Mesodermal cell (in vitro differentiated cells): ENCODE data around the gene STYXL2.

ENCODE experiments used
- H3K27ac ChIP-seq: 2 replicates; pipeline ENCODE4 v1.7.0; 2013; ENCODE audit warnings: mild to moderate bottlenecking, low read depth, low read length, moderate library complexity; ENCODE audit not compliant: severe bottlenecking
- H3K36me3 ChIP-seq: 2 replicates; pipeline ENCODE4 v1.7.1; 2013; ENCODE audit warnings: mild to moderate bottlenecking, low read length, moderate library complexity; ENCODE audit not compliant: control insufficient read depth, insufficient read depth
- H3K4me1 ChIP-seq: one replicate; pipeline ENCODE4 v1.7.1; 2013; ENCODE audit warnings: mild to moderate bottlenecking, low read length; ENCODE audit not compliant: insufficient read depth, control insufficient read depth, poor library complexity, severe bottlenecking
- H3K4me3 ChIP-seq: 2 replicates; pipeline ENCODE4 v1.7.0; 2013; ENCODE audit warnings: low read length, control low read depth, mild to moderate bottlenecking; ENCODE audit not compliant: insufficient read depth, poor library complexity, severe bottlenecking; ENCODE audit errors: extremely low read depth
- H3K9me3 ChIP-seq: 2 replicates; pipeline ENCODE4 v1.7.1; 2013; ENCODE audit warnings: mild to moderate bottlenecking, low read length, moderate library complexity; ENCODE audit not compliant: control insufficient read depth
- WGBS, 2 experiments: methylation state at CpG; one replicate each; pipeline ENCODE4 v1.1.5; 2013; ENCODE audit warnings: missing lambda C conversion rate in 2 of 2; ENCODE audit not compliant: insufficient coverage in 2 of 2; 5-methylcytosine and 5-hydroxymethylcytosine counted together

STYXL2 gene

DNA sequence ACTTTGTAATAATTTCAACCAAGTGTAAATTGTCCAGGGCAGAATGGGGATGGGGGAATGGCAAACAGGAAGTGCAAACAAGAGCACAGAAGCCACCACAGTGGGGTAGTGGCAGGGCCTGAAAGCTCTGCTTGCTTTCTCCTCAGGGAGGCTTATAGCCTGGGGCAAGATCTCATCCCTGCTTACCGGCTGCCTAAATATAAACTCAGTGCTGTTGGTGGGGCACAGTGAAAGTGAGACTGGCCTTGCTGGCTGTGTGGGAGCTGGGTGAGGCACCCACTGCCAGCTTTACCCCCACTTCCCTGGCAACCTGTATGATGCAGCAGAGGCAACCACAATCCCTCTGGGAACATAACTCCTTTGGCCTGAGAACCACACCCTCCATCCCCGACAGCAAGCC is 15.2 kb downstream of the STYXL2 start:
- H3K27ac ChIP-seq: no peak overlapping the region
- peaks cover 8% of the 10 kb centered on the region for H3K36me3 ChIP-seq
- no peaks in the 10 kb centered on the region for H3K9me3 ChIP-seq
- peaks cover 21% of the 10 kb centered on the region for H3K4me1 ChIP-seq
- 60% methylated on average over 1 of the region's 2 CpGs; no CpG with 5 or more reads in 1 of the 2 experiments for WGBS, 2 experiments
- no peak overlapping the region for H3K4me3 ChIP-seq

GRCh38 chr1:167110586-167110985 is 16.7 kb downstream of the STYXL2 start:
- H3K4me1 ChIP-seq: peaks cover 7% of the 10 kb centered on the region
- H3K27ac ChIP-seq: no peak overlapping the region
- H3K9me3 ChIP-seq: no peaks in the 10 kb centered on the region
- H3K4me3 ChIP-seq: no peak overlapping the region
- H3K36me3 ChIP-seq: peaks cover 8% of the 10 kb centered on the region
- 89 to 97% methylated on average over 1 to 3 of the region's 3 CpGs for WGBS, 2 experiments

DNA sequence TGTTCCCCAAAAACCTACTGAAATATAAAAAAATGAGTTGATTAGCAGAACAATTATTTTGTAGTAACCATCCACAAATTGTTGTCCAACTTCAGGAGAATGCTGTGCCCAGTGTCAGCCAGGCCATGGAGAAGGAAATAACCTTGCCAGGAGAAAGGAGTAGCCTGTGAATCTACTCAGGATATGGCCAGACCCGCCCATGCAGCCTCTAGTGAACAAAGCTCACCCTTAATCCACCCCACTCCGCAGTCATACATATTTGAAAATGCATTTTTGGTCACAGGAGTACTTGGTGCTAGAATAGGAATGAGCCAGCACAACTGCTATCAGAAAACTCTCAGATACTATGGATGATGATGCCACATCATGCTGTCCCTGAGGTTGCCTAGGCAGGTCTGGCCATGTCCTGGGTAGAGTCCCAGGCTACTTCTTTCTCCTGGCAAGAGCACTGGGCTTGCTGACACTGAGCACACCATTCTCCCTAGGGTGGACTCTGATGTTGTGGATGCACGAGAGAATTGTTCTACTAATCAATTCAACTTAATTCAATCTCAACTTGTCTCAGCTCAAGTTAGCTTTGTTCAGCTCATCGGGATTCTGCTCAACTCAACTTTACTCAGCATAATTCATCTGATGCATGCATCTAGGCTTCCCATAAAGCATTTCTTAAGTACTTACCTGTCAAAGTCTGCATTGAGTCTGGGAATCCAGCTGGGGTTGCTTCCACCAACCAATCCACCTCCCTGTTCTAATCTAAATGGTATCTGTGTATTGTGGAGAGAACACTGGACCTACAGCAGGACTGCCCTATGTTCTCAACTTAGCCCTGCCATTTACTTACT is 18.2 kb downstream of the STYXL2 start:
- Histone ChIP-seq H3K36me3 (peaks cover 10% of the 10 kb centered on the region), H3K4me3 (no peak overlapping the region), H3K9me3 (no peaks in the 10 kb centered on the region), H3K27ac (no peak overlapping the region), H3K4me1 (no peaks in the 10 kb centered on the region)
- 80 to 90% methylated on average over 2 to 3 of the region's 4 CpGs for WGBS, 2 experiments

DNA sequence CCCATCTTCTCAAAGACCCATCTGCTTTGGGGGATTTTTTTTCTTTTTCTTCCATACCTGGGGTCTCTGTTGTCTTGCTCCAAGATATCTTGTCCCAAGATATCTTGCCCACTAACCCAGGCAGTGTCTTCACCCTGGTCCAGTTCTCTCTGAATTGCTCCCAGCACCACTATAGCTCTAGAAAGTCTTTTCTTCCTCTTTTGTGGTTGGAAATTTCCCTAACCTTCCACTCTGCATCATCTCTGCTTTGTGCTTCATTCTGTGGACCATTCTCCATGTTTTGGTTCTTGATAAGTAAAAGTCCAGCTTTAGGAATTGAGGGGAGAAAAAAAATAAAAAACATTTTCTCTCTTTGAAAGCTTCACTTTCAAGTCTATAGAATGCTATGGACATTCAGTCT is 20.9 kb downstream of the STYXL2 start:
- peaks cover 15% of the 10 kb centered on the region for H3K36me3 ChIP-seq
- peaks cover 9% of the 10 kb centered on the region for H3K4me1 ChIP-seq
- no peak overlapping the region for H3K27ac ChIP-seq
- no peak overlapping the region for H3K4me3 ChIP-seq
- no peaks in the 10 kb centered on the region for H3K9me3 ChIP-seq

- no peaks in the 10 kb centered on the region for H3K9me3 ChIP-seq
- peaks cover 17% of the 10 kb centered on the region for H3K36me3 ChIP-seq
- WGBS, 2 experiments: 60% methylated on average over 1 of the region's 5 CpGs
- H3K4me3 ChIP-seq: no peak overlapping the region
- H3K4me1 ChIP-seq: peaks cover 11% of the 10 kb centered on the region
- no peak overlapping the region for H3K27ac ChIP-seq
These were observed 21.8 kb downstream of the STYXL2 start for GRCh38 chr1:167115655-167116054.

DNA sequence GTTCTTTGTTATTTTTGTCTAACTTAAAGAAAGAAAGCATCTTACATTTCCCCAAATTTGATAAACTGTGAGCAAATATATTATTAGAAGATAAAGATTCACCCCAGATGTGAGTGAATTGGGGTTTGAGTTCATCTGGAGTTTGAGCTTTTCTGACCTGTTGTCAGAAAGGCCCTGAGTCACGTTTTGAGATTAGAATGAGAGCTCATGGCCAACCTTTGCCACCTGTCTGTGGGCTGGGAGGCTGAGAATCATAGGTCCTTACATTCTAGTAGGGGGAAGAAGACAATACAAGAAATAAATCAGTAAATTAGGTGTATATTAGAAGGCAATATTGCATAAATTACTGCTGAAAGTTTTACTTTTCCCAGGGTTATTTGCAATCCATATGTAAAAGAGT is 22.3 kb downstream of the STYXL2 start:
- H3K4me1 ChIP-seq: peaks cover 11% of the 10 kb centered on the region
- no peaks in the 10 kb centered on the region for H3K9me3 ChIP-seq
- 64% methylated on average over 1 of the region's 1 CpG; no CpG with 5 or more reads in 1 of the 2 experiments for WGBS, 2 experiments
- peaks cover 17% of the 10 kb centered on the region for H3K36me3 ChIP-seq
- H3K27ac ChIP-seq: no peak overlapping the region
- no peak overlapping the region for H3K4me3 ChIP-seq

- Histone ChIP-seq H3K36me3 (peaks cover 17% of the 10 kb centered on the region), H3K4me1 (peaks cover 11% of the 10 kb centered on the region), H3K27ac (no peak overlapping the region), H3K9me3 (no peaks in the 10 kb centered on the region), H3K4me3 (no peak overlapping the region)
- 97 to 98% methylated on average over 8 to 9 of the region's 9 CpGs for WGBS, 2 experiments
These were observed 23.4 kb downstream of the STYXL2 start for GRCh38 chr1:167117225-167117624.

DNA sequence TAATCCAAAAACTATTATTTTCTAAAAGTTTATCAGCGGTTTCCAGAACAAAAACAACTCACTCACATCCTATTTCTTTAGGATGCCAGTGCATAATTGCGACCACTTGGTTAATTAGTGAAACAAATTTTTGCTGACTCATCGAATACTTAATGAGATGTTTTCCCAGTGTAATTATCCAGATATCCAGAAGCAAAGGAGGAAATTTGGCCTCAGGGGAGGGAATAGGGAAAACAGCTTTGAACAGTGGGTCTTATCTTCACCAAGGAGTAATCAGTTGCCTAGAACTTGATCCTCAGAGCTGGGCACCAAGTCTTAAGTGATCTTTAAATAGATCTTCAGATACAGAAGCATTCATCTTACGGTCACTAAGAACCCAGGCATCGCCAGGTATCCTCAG is 24.3 kb downstream of the STYXL2 start:
- 96 to 100% methylated on average over 2 to 3 of the region's 5 CpGs for WGBS, 2 experiments
- Histone ChIP-seq H3K4me3 (no peak overlapping the region), H3K36me3 (peaks cover 17% of the 10 kb centered on the region), H3K27ac (no peak overlapping the region), H3K9me3 (no peaks in the 10 kb centered on the region), H3K4me1 (peaks cover 11% of the 10 kb centered on the region)

GRCh38 chr1:167119696-167120095 is 25.8 kb downstream of the STYXL2 start:
- Histone ChIP-seq H3K9me3 (no peaks in the 10 kb centered on the region), H3K36me3 (peaks cover 17% of the 10 kb centered on the region), H3K27ac (no peak overlapping the region), H3K4me3 (no peak overlapping the region), H3K4me1 (peaks cover 11% of the 10 kb centered on the region)
- 88 to 100% methylated on average over 2 to 3 of the region's 3 CpGs for WGBS, 2 experiments

DNA sequence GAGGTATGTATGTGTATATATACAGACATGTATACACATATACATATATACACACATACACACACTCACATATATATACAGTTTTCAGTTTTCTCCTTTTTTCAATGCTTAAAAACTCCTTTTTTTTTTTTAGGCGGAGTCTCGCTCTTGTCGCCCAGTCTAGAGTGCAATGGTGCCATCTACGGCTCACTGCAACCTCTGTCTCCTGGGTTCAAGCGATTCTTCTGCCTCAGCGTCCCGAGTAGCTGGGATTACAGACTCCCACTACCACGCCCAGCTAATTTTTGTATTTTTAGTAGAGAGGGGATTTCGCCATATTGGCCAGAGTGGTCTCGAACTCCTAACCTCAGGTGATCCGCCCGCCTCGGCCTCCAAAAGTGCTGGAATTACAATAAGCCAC is 27.0 kb downstream of the STYXL2 start:
- Histone ChIP-seq H3K4me1 (peaks cover 11% of the 10 kb centered on the region), H3K36me3 (peaks cover 17% of the 10 kb centered on the region), H3K27ac (no peak overlapping the region), H3K4me3 (no peak overlapping the region), H3K9me3 (no peaks in the 10 kb centered on the region)
- WGBS, 2 experiments: 89 to 91% methylated on average over 7 to 9 of the region's 13 CpGs

DNA sequence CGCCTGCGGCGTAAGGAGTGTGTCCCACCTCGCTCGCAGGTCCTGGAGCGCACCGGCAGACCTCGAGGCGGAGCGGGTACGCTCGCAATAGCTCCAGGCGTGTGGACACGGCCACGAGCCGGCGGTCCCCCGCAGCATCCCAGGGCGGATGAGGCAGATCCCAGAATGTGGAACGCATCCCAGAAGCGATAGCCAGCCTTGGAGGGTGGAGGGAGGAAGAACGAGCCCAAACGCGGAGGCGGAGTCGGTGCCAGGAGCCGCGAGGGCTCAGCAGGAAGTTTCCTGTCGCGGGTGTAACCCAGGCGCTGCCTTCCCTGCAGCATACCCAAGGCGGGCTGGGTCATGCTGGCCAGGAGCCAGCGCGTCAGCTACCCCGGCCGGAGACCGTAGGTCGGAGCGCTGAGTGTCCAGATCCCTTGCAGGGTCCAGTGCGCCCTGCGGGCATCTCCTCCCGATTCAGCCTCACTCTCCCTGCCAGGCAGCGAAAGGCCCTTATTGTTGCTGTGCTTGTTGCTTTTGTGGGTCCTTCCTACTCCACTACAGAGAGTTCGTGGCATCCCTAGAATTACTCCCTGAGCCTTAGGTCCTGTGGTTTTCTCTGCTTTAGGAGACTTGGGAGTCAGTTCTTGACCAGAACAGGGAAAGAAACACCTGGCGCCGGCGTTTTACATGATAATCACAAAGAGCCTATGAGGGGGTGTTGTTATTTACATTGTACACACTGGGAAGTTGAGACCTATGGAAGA is 27.7 kb downstream of the STYXL2 start:
- no peak overlapping the region for H3K4me3 ChIP-seq
- H3K27ac ChIP-seq: no peak overlapping the region
- peaks cover 11% of the 10 kb centered on the region for H3K4me1 ChIP-seq
- WGBS, 2 experiments: 28 to 43% methylated on average over 35 to 45 of the region's 47 CpGs
- no peaks in the 10 kb centered on the region for H3K9me3 ChIP-seq
- H3K36me3 ChIP-seq: peaks cover 17% of the 10 kb centered on the region
